Body of pancreas (tissue), 4 donors: Measurements from ENCODE around the gene SLC38A9.

ENCODE experiments used
- CTCF ChIP-seq, 7 experiments: fragments of 450-650 bp in 4 of 7; fragments of 200-600 bp in 3 of 7; sonication (generic) in 3 of 7; IDR thresholded peaks; one replicate each; pipeline ENCODE4 v1.5.1; 2016 to 2019; ENCODE audit warnings: antibody characterized with exemption in 7 of 7
- POLR2A ChIP-seq, 3 donors: fragments of 450-650 bp; IDR thresholded peaks; one replicate each; pipeline ENCODE4 v1.6.1; 2016; ENCODE audit warnings: antibody characterized with exemption in 3 of 3, mild to moderate bottlenecking in 2 of 3

- TF ChIP-seq CTCF (IDR thresholded peaks at IDR 0.05) (no peak), POLR2A (IDR thresholded peaks at IDR 0.05) (no peak)
These were observed 128.5 kb downstream of the SLC38A9 start for GRCh38 chr5:55583578-55583977.
